Measurements from ENCODE around the gene ECEL1. TPM values are rescaled to one million over a fixed set of nuclear protein-coding genes. Genes with fewer than 3 reads are reported as not detected.

ECEL1 gene
- total RNA-seq, 2 experiments from 2014 or later, result 0.17 TPM; not detected in 1

GRCh38 chr2:232502911-232503808 is 15.5 kb upstream of the ECEL1 start:
- CTCF ChIA-PET, result no interaction called here
- POLR2A ChIA-PET, result no interaction called here

- POLR2A ChIA-PET, result no interaction called here
Observed at GRCh38 chr2:232502511-232502910, 14.9 kb upstream of the ECEL1 start.

GRCh38 chr2:232501794-232502390 is 14.3 kb upstream of the ECEL1 start:
- ChIA-PET CTCF (interaction anchor here (1.2 kb wide), 1 partner anchor 17 kb away, joined by 3 read pairs; no protein-coding TSS in a partner anchor), POLR2A (no interaction called here)

More at GRCh38 chr2:232502511-232502910, 14.9 kb upstream of the ECEL1 start:
- CTCF ChIA-PET, result no interaction called here

- CTCF ChIA-PET, result interaction anchor here (1.2 kb wide), 1 partner anchor 17 kb away, joined by 3 read pairs; no protein-coding TSS in a partner anchor
- POLR2A ChIA-PET, result no interaction called here
Observed at GRCh38 chr2:232501331-232501771, 13.7 kb upstream of the ECEL1 start.

- CTCF ChIA-PET, result no interaction called here
Observed at GRCh38 chr2:232498452-232498851, 10.8 kb upstream of the ECEL1 start.

GRCh38 chr2:232497348-232497747 is 9.7 kb upstream of the ECEL1 start:
- CTCF ChIA-PET, result no interaction called here
- POLR2A ChIA-PET, result no interaction called here

More at GRCh38 chr2:232498452-232498851, 10.8 kb upstream of the ECEL1 start:
- POLR2A ChIA-PET, result no interaction called here

GRCh38 chr2:232496501-232497270 is 9.1 kb upstream of the ECEL1 start:
- POLR2A ChIA-PET, result no interaction called here
- CTCF ChIA-PET, result no interaction called here

GRCh38 chr2:232495292-232495691 is 7.7 kb upstream of the ECEL1 start:
- ChIA-PET CTCF (no interaction called here), POLR2A (no interaction called here)

GRCh38 chr2:232494542-232494941 is 6.9 kb upstream of the ECEL1 start:
- CTCF ChIA-PET, result no interaction called here

GRCh38 chr2:232493701-232494474 is 6.3 kb upstream of the ECEL1 start:
- ChIA-PET CTCF (no interaction called here), POLR2A (no interaction called here)

More at GRCh38 chr2:232494542-232494941, 6.9 kb upstream of the ECEL1 start:
- POLR2A ChIA-PET, result no interaction called here

GRCh38 chr2:232492963-232493700 is 5.5 kb upstream of the ECEL1 start:
- ChIA-PET POLR2A (no interaction called here), CTCF (no interaction called here)

- ChIA-PET POLR2A (no interaction called here), CTCF (no interaction called here)
Observed at GRCh38 chr2:232492236-232492848, 4.7 kb upstream of the ECEL1 start.

GRCh38 chr2:232491139-232491780 is 3.6 kb upstream of the ECEL1 start:
- POLR2A ChIA-PET, result no interaction called here
- CTCF ChIA-PET, result no interaction called here

GRCh38 chr2:232490221-232491138 is 2.8 kb upstream of the ECEL1 start:
- ChIA-PET CTCF (no interaction called here), POLR2A (no interaction called here)

- ChIA-PET CTCF (no interaction called here), POLR2A (no interaction called here)
Observed at GRCh38 chr2:232489516-232490220, 2.0 kb upstream of the ECEL1 start.

- POLR2A ChIA-PET, result no interaction called here
- CTCF ChIA-PET, result no interaction called here
Observed at GRCh38 chr2:232488721-232489300, 1.2 kb upstream of the ECEL1 start.
